ENCODE data around the gene METTL9. TPM values are rescaled to one million over a fixed set of nuclear protein-coding genes. Genes with fewer than 3 reads are reported as not detected.

The METTL9 gene
- total RNA-seq, 1 donor from 2014 or later, result 77.1 TPM

- no peak for DNase-seq (ENCODE audit: low spot score)
- H3K27me3 Mint-ChIP-seq (ENCODE audit: low read depth), result no peaks in the 10 kb centered on the region
- H3K9me3 Mint-ChIP-seq (ENCODE audit: low read depth), result no peaks in the 10 kb centered on the region
- no peak overlapping the region for H3K4me3 Mint-ChIP-seq (ENCODE audit: unreplicated experiment)
- no peak overlapping the region for H3K27ac Mint-ChIP-seq (ENCODE audit: unreplicated experiment)
- TF ChIP-seq CTCF (IDR thresholded peaks at IDR 0.05), result no peak
- no peaks in the 10 kb centered on the region for H3K4me1 Mint-ChIP-seq (ENCODE audit: low read depth)
- H3K36me3 Mint-ChIP-seq (ENCODE audit: low read depth), result peaks cover 5% of the 10 kb centered on the region
Observed at GRCh38 chr16:21619765-21620425, 20.5 kb downstream of the METTL9 start.

- no peaks in the 10 kb centered on the region for H3K27me3 Mint-ChIP-seq (ENCODE audit: low read depth)
- no peak for DNase-seq (ENCODE audit: low spot score)
- H3K9me3 Mint-ChIP-seq (ENCODE audit: low read depth), result no peaks in the 10 kb centered on the region
- TF ChIP-seq CTCF (IDR thresholded peaks at IDR 0.05), result no peak
- no peaks in the 10 kb centered on the region for H3K4me1 Mint-ChIP-seq (ENCODE audit: low read depth)
- H3K4me3 Mint-ChIP-seq (ENCODE audit: unreplicated experiment), result no peak overlapping the region
- no peak overlapping the region for H3K27ac Mint-ChIP-seq (ENCODE audit: unreplicated experiment)
- H3K36me3 Mint-ChIP-seq (ENCODE audit: low read depth), result peaks cover 9% of the 10 kb centered on the region
Observed at GRCh38 chr16:21620592-21620991, 21.2 kb downstream of the METTL9 start.

- no peak for TF ChIP-seq CTCF (IDR thresholded peaks at IDR 0.05)
- H3K27ac Mint-ChIP-seq (ENCODE audit: unreplicated experiment), result no peak overlapping the region
- H3K9me3 Mint-ChIP-seq (ENCODE audit: low read depth), result no peaks in the 10 kb centered on the region
- no peaks in the 10 kb centered on the region for H3K27me3 Mint-ChIP-seq (ENCODE audit: low read depth)
- H3K36me3 Mint-ChIP-seq (ENCODE audit: low read depth), result peaks cover 14% of the 10 kb centered on the region
- no peak for DNase-seq (ENCODE audit: low spot score)
- no peak overlapping the region for H3K4me3 Mint-ChIP-seq (ENCODE audit: unreplicated experiment)
- H3K4me1 Mint-ChIP-seq (ENCODE audit: low read depth), result peaks cover 12% of the 10 kb centered on the region
Observed at GRCh38 chr16:21622545-21622944, 23.2 kb downstream of the METTL9 start.

GRCh38 chr16:21625026-21625425 is 25.6 kb downstream of the METTL9 start:
- Mint-ChIP-seq H3K27ac (ENCODE audit: unreplicated experiment) (no peak overlapping the region), H3K36me3 (ENCODE audit: low read depth) (peaks cover 19% of the 10 kb centered on the region)
- TF ChIP-seq CTCF (IDR thresholded peaks at IDR 0.05), result no peak

GRCh38 chr16:21626659-21627277 is 27.4 kb downstream of the METTL9 start:
- no peak for TF ChIP-seq CTCF (IDR thresholded peaks at IDR 0.05)
- peaks cover 22% of the 10 kb centered on the region for H3K36me3 Mint-ChIP-seq (ENCODE audit: low read depth)
- H3K27ac Mint-ChIP-seq (ENCODE audit: unreplicated experiment), result peak overlapping the region; percentile 86
- H3K9me3 Mint-ChIP-seq (ENCODE audit: low read depth), result no peaks in the 10 kb centered on the region
- H3K4me3 Mint-ChIP-seq (ENCODE audit: unreplicated experiment), result peak overlapping the region; percentile 2
- H3K4me1 Mint-ChIP-seq (ENCODE audit: low read depth), result peaks cover 19% of the 10 kb centered on the region
- no peaks in the 10 kb centered on the region for H3K27me3 Mint-ChIP-seq (ENCODE audit: low read depth)
- DNase-seq (ENCODE audit: low spot score), result no peak

More at GRCh38 chr16:21625026-21625425, 25.6 kb downstream of the METTL9 start:
- H3K4me3 Mint-ChIP-seq (ENCODE audit: unreplicated experiment), result no peak overlapping the region
- peaks cover 19% of the 10 kb centered on the region for H3K4me1 Mint-ChIP-seq (ENCODE audit: low read depth)
- H3K27me3 Mint-ChIP-seq (ENCODE audit: low read depth), result no peaks in the 10 kb centered on the region
- DNase-seq (ENCODE audit: low spot score), result no peak
- H3K9me3 Mint-ChIP-seq (ENCODE audit: low read depth), result no peaks in the 10 kb centered on the region
